Endothelial cell of umbilical vein (primary cell): ENCODE results near the gene CLPTM1L. TPM values are rescaled to one million over a fixed set of nuclear protein-coding genes. Genes with fewer than 3 reads are reported as not detected.

Experiments
- BruUV-seq: library from RNA; stranded (reverse); fragments of 400-500 nt; replicated peaks from 2 replicates; lab custom pipeline; 2021; lab: Mats Ljungman, UMichigan
- CTCF ChIA-PET: fragments of 300-600, 350-600 bp; sonication (Branson Sonifier 250); formaldehyde crosslinking; loops from one replicate; lab custom pipeline; 2021; ENCODE audit warnings: antibody characterized with exemption, inconsistent platforms; lab: Charles Lee
- POLR2A ChIA-PET: fragments of 300-600, 350-600 bp; sonication (Branson Sonifier 250); formaldehyde crosslinking; loops from one replicate; lab custom pipeline; 2021; ENCODE audit warnings: antibody characterized with exemption, inconsistent platforms; lab: Charles Lee
- DNase-seq: peaks from one replicate; pipeline ENCODE4 v3.0.0-alpha.2; 2011; ENCODE audit warnings: low read depth, low spot score
- FAIRE-seq: peaks from 2 replicates; lab custom pipeline; 2011; peaks lifted over from hg19 to GRCh38; lab: Jason Lieb, UNC
- H2AFZ ChIP-seq: 2 replicates; pipeline ENCODE4 v1.6.0; 2012; ENCODE audit warnings: low read depth, low read length, control low read depth, inconsistent platforms
- H3K27ac ChIP-seq: 2 replicates; pipeline ENCODE4 v1.5.1; 2011; ENCODE audit warnings: low read depth, mild to moderate bottlenecking, control low read depth, low read length, moderate library complexity; ENCODE audit not compliant: insufficient read depth
- H3K27me3 ChIP-seq, 2 experiments: 2 replicates each; pipeline versions ENCODE4 v1.6.0 to v1.6.1; 2011; ENCODE audit warnings: low read length in 2 of 2, mixed read lengths in 1 of 2; ENCODE audit not compliant: control insufficient read depth in 2 of 2, insufficient read depth in 2 of 2
- H3K36me3 ChIP-seq, 2 experiments: 2 replicates in 1 of 2; 3 replicates in 1 of 2; pipeline ENCODE4 v1.5.1; 2011; ENCODE audit warnings: low read length in 2 of 2, mild to moderate bottlenecking in 1 of 2, moderate library complexity in 1 of 2; ENCODE audit not compliant: control insufficient read depth in 2 of 2, insufficient read depth in 2 of 2; ENCODE audit errors: extremely low read depth in 1 of 2
- H3K4me1 ChIP-seq: 3 replicates; pipeline ENCODE4 v1.5.1; 2011; ENCODE audit warnings: mild to moderate bottlenecking, low read length; ENCODE audit not compliant: control insufficient read depth, insufficient read depth; ENCODE audit errors: extremely low read depth
- H3K4me2 ChIP-seq: 2 replicates; pipeline ENCODE4 v1.6.1; 2011; ENCODE audit warnings: low read length, control low read depth, mixed read lengths; ENCODE audit not compliant: insufficient read depth
- H3K4me3 ChIP-seq, 3 experiments: fragments of 200-600 bp in 1 of 3; sonication (generic), shearing (Covaris generic) in 1 of 3; replicated peaks in 1 of 3; 2 replicates each; pipeline ENCODE4 v1.5.1; 2011 to 2016; ENCODE audit warnings: control low read depth in 3 of 3, low read length in 3 of 3, mild to moderate bottlenecking in 2 of 3, inconsistent platforms in 1 of 3, low read depth in 1 of 3, moderate library complexity in 1 of 3; ENCODE audit not compliant: insufficient read depth in 1 of 3
- H3K79me2 ChIP-seq: 2 replicates; pipeline ENCODE4 v1.6.0; 2012; ENCODE audit warnings: low read length, inconsistent platforms; ENCODE audit not compliant: control insufficient read depth, insufficient read depth
- H3K9ac ChIP-seq: replicated peaks from 2 replicates; pipeline ENCODE3; 2011; ENCODE audit warnings: low read length, control low read depth; ENCODE audit not compliant: insufficient read depth; ENCODE audit errors: extremely low read depth
- H3K9me1 ChIP-seq: replicated peaks from 3 replicates; pipeline ENCODE4 v1.6.0; 2011; ENCODE audit warnings: mild to moderate bottlenecking, low read length; ENCODE audit not compliant: control insufficient read depth, insufficient read depth; ENCODE audit errors: extremely low read depth
- H3K9me3 ChIP-seq: replicated peaks from 2 replicates; pipeline ENCODE4 v1.5.1; 2012; ENCODE audit warnings: low read length, inconsistent platforms; ENCODE audit not compliant: control insufficient read depth, insufficient read depth
- H4K20me1 ChIP-seq: replicated peaks from 2 replicates; pipeline ENCODE3; 2011; ENCODE audit warnings: mild to moderate bottlenecking, low read length; ENCODE audit not compliant: control insufficient read depth, insufficient read depth; ENCODE audit errors: extremely low read depth
- EZH2 ChIP-seq: IDR thresholded peaks from 2 replicates; pipeline ENCODE4 v1.6.1; 2012; ENCODE audit warnings: borderline replicate concordance, low read depth, mild to moderate bottlenecking, moderate library complexity, low read length, inconsistent platforms; ENCODE audit not compliant: severe bottlenecking
- FOS ChIP-seq: IDR thresholded peaks from 2 replicates; pipeline ENCODE4 v1.6.1; 2011; ENCODE audit warnings: mild to moderate bottlenecking, low read length, moderate library complexity, borderline replicate concordance; ENCODE audit not compliant: insufficient read depth
- GATA2 ChIP-seq: IDR thresholded peaks from 2 replicates; pipeline ENCODE4 v1.7.0; 2011; ENCODE audit warnings: low read depth, mild to moderate bottlenecking, moderate library complexity, mixed read lengths, low read length; ENCODE audit not compliant: insufficient read length, insufficient read depth
- JUN ChIP-seq: IDR thresholded peaks from 2 replicates; pipeline ENCODE4 v1.6.1; 2011; ENCODE audit warnings: borderline replicate concordance, low read depth; ENCODE audit not compliant: insufficient read length, insufficient read depth
- MAX ChIP-seq: IDR thresholded peaks from 2 replicates; pipeline ENCODE4 v1.6.1; 2011; ENCODE audit not compliant: insufficient read depth, insufficient read length
- MYC ChIP-seq: IDR thresholded peaks from one replicate; pipeline ENCODE4 v1.6.1; 2011; ENCODE audit warnings: mild to moderate bottlenecking, low read depth, low read length
- POLR2A ChIP-seq: IDR thresholded peaks from 2 replicates; pipeline ENCODE4 v1.6.1; 2012; ENCODE audit warnings: low read depth, mild to moderate bottlenecking, control low read depth, low read length
- POLR2AphosphoS5 ChIP-seq: IDR thresholded peaks from 2 replicates; pipeline ENCODE4 v1.6.1; 2012; ENCODE audit warnings: low read depth, mild to moderate bottlenecking, control low read depth, low read length, moderate library complexity; ENCODE audit not compliant: insufficient read depth
- dilution Hi-C: fragments of 300-500 bp; cut with MboI; formaldehyde crosslinking; loops from one replicate; pipeline ENCODE4 v1.15.0; 2019; ENCODE audit warnings: low sequenced_read_pairs; ENCODE audit not compliant: extremely low pct_ligation_motif_present
- intact Hi-C: fragments of 100-400 bp; cut with micrococcal nuclease; formaldehyde crosslinking; loops from one replicate; pipeline ENCODE4 v1.10.0; 2022
- polyA plus RNA-seq, 4 experiments: library from polyadenylated mRNA; depleted of rRNA in 3 of 4; stranded (reverse) in 3 of 4; unstranded in 1 of 4; fragments of >200 nt; gene quantifications; 2 replicates each; pipeline versions ENCODE4 v1.2.1 to v1.2.3, GENCODE V29; 2011 to 2012; ENCODE audit warnings: missing spikeins in 1 of 4
- total RNA-seq: library from RNA; stranded (reverse); gene quantifications from 2 replicates; pipeline ENCODE4 v1.2.3, GENCODE V29; 2021
- TF ChIP-seq, protein P1 (sequence below), 2 donors: IDR thresholded peaks; 1 replicate in 1 of 2; 2 replicates in 1 of 2; pipeline ENCODE4 v1.5.1; 2011; ENCODE audit warnings: low read length in 2 of 2, mild to moderate bottlenecking in 2 of 2, moderate library complexity in 2 of 2, control low read depth in 1 of 2, inconsistent platforms in 1 of 2, low read depth in 1 of 2; ENCODE audit not compliant: insufficient read depth in 1 of 2; ENCODE audit errors: extremely low read depth in 1 of 2

The CLPTM1L gene
- total and polyA plus RNA-seq, 2 donors (not counting 3 experiments of a cell fraction or from before 2014, with no cell fraction given), result 116 to 191 TPM

DNA sequence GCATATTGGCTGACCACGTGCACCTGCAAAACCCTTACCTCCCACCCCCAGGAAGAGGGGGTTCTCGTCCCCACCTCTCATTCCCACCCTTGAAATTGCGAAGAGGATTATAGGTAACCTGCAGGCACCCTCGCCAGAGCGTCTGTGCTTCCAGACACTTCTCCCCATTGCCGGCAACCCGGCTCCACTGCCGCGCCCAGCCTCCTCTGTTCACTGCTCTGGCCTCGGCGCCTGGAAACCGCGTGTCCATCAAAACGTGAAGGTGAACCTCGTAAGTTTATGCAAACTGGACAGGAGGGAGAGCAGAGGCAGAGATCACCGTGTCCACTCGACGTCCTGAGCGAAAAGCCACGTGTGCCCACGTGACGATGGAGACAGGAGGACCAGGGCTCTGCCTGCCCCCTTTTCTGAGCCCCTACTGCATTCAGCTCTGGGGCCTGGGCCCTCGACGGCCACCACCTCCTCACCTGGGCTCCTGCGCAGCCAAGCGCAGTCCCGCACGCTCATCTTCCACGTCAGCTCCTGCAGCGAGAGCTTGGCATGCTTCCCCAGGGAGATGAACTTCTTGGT lies 52.0 kb downstream of the CLPTM1L start:
- H3K4me3 ChIP-seq, result no peak overlapping the region
- dilution Hi-C loops (no loop called here), intact Hi-C loops (no loop called here)
- H4K20me1 ChIP-seq, result no peaks in the 10 kb centered on the region
- H2AFZ ChIP-seq, result no peak overlapping the region
- no peaks in the 10 kb centered on the region for H3K9me1 ChIP-seq
- no peaks in the 10 kb centered on the region for H3K9me3 ChIP-seq
- no peaks in the 10 kb centered on the region for H3K36me3 ChIP-seq
- no TSS peak for BruUV-seq
- H3K27me3 ChIP-seq, result peaks cover 0 to 13% of the 10 kb centered on the region in 2 experiments
- ChIA-PET POLR2A (no interaction called here), CTCF (no interaction called here)
- TF ChIP-seq POLR2AphosphoS5, result no peak
- TF ChIP-seq POLR2A, result no peak
- no peak for TF ChIP-seq JUN
- no peak for TF ChIP-seq GATA2
- no peak for TF ChIP-seq MYC
- no peak for TF ChIP-seq MAX
- no peak for TF ChIP-seq FOS
- no peak for TF ChIP-seq EZH2
- TF ChIP-seq, protein P1, sequence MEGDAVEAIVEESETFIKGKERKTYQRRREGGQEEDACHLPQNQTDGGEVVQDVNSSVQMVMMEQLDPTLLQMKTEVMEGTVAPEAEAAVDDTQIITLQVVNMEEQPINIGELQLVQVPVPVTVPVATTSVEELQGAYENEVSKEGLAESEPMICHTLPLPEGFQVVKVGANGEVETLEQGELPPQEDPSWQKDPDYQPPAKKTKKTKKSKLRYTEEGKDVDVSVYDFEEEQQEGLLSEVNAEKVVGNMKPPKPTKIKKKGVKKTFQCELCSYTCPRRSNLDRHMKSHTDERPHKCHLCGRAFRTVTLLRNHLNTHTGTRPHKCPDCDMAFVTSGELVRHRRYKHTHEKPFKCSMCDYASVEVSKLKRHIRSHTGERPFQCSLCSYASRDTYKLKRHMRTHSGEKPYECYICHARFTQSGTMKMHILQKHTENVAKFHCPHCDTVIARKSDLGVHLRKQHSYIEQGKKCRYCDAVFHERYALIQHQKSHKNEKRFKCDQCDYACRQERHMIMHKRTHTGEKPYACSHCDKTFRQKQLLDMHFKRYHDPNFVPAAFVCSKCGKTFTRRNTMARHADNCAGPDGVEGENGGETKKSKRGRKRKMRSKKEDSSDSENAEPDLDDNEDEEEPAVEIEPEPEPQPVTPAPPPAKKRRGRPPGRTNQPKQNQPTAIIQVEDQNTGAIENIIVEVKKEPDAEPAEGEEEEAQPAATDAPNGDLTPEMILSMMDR (IDR thresholded peaks at IDR 0.05; ENCODE audit: extremely low read depth in 1 of 2, insufficient read depth in 1 of 2, low read depth in 1 of 2, low read length in 2 of 2), result no peak
- no peaks in the 10 kb centered on the region for H3K4me1 ChIP-seq
- FAIRE-seq (no peak), DNase-seq (no peak)
- no peak overlapping the region for H3K9ac ChIP-seq
- no peak overlapping the region for H3K4me2 ChIP-seq
- H3K79me2 ChIP-seq, result no peaks in the 10 kb centered on the region
- H3K27ac ChIP-seq, result no peak overlapping the region
